ENCODE measurements around the gene ID3.

- TF ChIP-seq POLR2AphosphoS5 (IDR thresholded peaks at IDR 0.05) (no peak), CTCF (IDR thresholded peaks at IDR 0.05) (no peak)
Observed at GRCh38 chr1:23582820-23583219, 23.5 kb upstream of the ID3 start.

All from stomach (tissue), 4 donors.